ENCODE measurements around the gene AGAP1. TPM values are rescaled to one million over a fixed set of nuclear protein-coding genes. Genes with fewer than 3 reads are reported as not detected.

AGAP1 gene
- total RNA-seq, 4 donors from 2014 or later = 33.7 to 55.2 (median 37.5) TPM

- H3K4me3 ChIP-seq = no peak overlapping the region
- peaks cover 0 to 29% (median 0%) of the 10 kb centered on the region in 3 donors for H3K4me1 ChIP-seq
- H3K36me3 ChIP-seq = no peaks in the 10 kb centered on the region
- no peak for ATAC-seq
- WGBS, 2 donors (ENCODE audit: low coverage in 1 of 2) = 18 to 28% methylated on average over 4 to 6 of the region's 6 CpGs
- peak overlapping the region in 1 of 4 donors; percentile 24 for H3K27ac ChIP-seq
- no peaks in the 10 kb centered on the region for H3K9me3 ChIP-seq
- TF ChIP-seq EP300 (IDR thresholded peaks at IDR 0.05) = no peak
- TF ChIP-seq POLR2A (IDR thresholded peaks at IDR 0.05) = no peak
- TF ChIP-seq POLR2AphosphoS5 (IDR thresholded peaks at IDR 0.05) = peak; percentile 21
- no peaks in the 10 kb centered on the region for H3K27me3 ChIP-seq
These were observed 15.2 kb upstream of the AGAP1 start for GRCh38 chr2:235478609-235479008.

GRCh38 chr2:235479604-235480003 is 14.2 kb upstream of the AGAP1 start:
- 88 to 89% methylated on average over 4 to 5 of the region's 11 CpGs for WGBS, 2 donors (ENCODE audit: low coverage in 1 of 2)

GRCh38 chr2:235480614-235481013 is 13.2 kb upstream of the AGAP1 start:
- H3K27ac ChIP-seq = no peak overlapping the region
- 79 to 87% methylated on average over 3 to 4 of the region's 4 CpGs for WGBS, 2 donors (ENCODE audit: low coverage in 1 of 2)
- no peak for TF ChIP-seq POLR2AphosphoS5 (IDR thresholded peaks at IDR 0.05)
- no peak for TF ChIP-seq EP300 (IDR thresholded peaks at IDR 0.05)
- no peak for TF ChIP-seq CTCF (IDR thresholded peaks at IDR 0.05)
- TF ChIP-seq POLR2A (IDR thresholded peaks at IDR 0.05) = no peak
- H3K36me3 ChIP-seq = no peaks in the 10 kb centered on the region
- ATAC-seq = no peak
- no peaks in the 10 kb centered on the region for H3K27me3 ChIP-seq
- peaks cover 0 to 1% (median 0%) of the 10 kb centered on the region in 3 donors for H3K9me3 ChIP-seq
- no peak overlapping the region for H3K4me3 ChIP-seq
- H3K4me1 ChIP-seq = peaks cover 0 to 29% (median 0%) of the 10 kb centered on the region in 3 donors

More at GRCh38 chr2:235479604-235480003, 14.2 kb upstream of the AGAP1 start:
- H3K4me3 ChIP-seq = no peak overlapping the region
- no peak for ATAC-seq
- no peaks in the 10 kb centered on the region for H3K9me3 ChIP-seq
- H3K36me3 ChIP-seq = no peaks in the 10 kb centered on the region
- no peaks in the 10 kb centered on the region for H3K27me3 ChIP-seq
- no peak overlapping the region for H3K27ac ChIP-seq
- H3K4me1 ChIP-seq = peaks cover 0 to 29% (median 0%) of the 10 kb centered on the region in 3 donors
- TF ChIP-seq EP300 (IDR thresholded peaks at IDR 0.05) (no peak), POLR2A (IDR thresholded peaks at IDR 0.05) (no peak), CTCF (IDR thresholded peaks at IDR 0.05) (no peak), POLR2AphosphoS5 (IDR thresholded peaks at IDR 0.05) (no peak)

- H3K27ac ChIP-seq = no peak overlapping the region
- no peak overlapping the region for H3K4me3 ChIP-seq
- H3K9me3 ChIP-seq = peaks cover 0 to 14% (median 0%) of the 10 kb centered on the region in 3 donors
- H3K4me1 ChIP-seq = peaks cover 0 to 17% (median 0%) of the 10 kb centered on the region in 3 donors
- no peaks in the 10 kb centered on the region for H3K36me3 ChIP-seq
- TF ChIP-seq POLR2AphosphoS5 (IDR thresholded peaks at IDR 0.05) (no peak), EP300 (IDR thresholded peaks at IDR 0.05) (no peak), CTCF (IDR thresholded peaks at IDR 0.05) (no peak), POLR2A (IDR thresholded peaks at IDR 0.05) (no peak)
- 58 to 60% methylated on average over 4 of the region's 4 CpGs for WGBS, 2 donors (ENCODE audit: low coverage in 1 of 2)
- no peak for ATAC-seq
- no peaks in the 10 kb centered on the region for H3K27me3 ChIP-seq
These were observed 10.5 kb upstream of the AGAP1 start for GRCh38 chr2:235483313-235483712.

- TF ChIP-seq EP300 (IDR thresholded peaks at IDR 0.05) (no peak), POLR2AphosphoS5 (IDR thresholded peaks at IDR 0.05) (no peak), CTCF (IDR thresholded peaks at IDR 0.05) (no peak), POLR2A (IDR thresholded peaks at IDR 0.05) (no peak)
- H3K27me3 ChIP-seq = no peaks in the 10 kb centered on the region
- 92 to 96% methylated on average over 3 of the region's 5 CpGs for WGBS, 2 donors (ENCODE audit: low coverage in 1 of 2)
- ATAC-seq = no peak
- H3K36me3 ChIP-seq = no peaks in the 10 kb centered on the region
- no peak overlapping the region for H3K27ac ChIP-seq
- H3K9me3 ChIP-seq = peaks cover 0 to 14% (median 0%) of the 10 kb centered on the region in 3 donors
- no peak overlapping the region for H3K4me3 ChIP-seq
- H3K4me1 ChIP-seq = no peaks in the 10 kb centered on the region
These were observed 8.5 kb upstream of the AGAP1 start for GRCh38 chr2:235485362-235485761.
